Breast epithelium (tissue), 4 donors: ENCODE measurements around the gene GNAZ. TPM values are rescaled to one million over a fixed set of nuclear protein-coding genes. Genes with fewer than 3 reads are reported as not detected.

Experiments used
- DNase-seq, 2 donors: peaks; one replicate each; pipeline ENCODE4 v3.0.0-alpha.2; 2019; ENCODE audit warnings: low spot score in 2 of 2
- H3K27ac ChIP-seq, 2 donors: fragments of 200-600 bp; sonication (generic) in 1 of 2; one replicate each; pipeline ENCODE4 v1.5.1; 2016 to 2019; ENCODE audit warnings: mild to moderate bottlenecking in 1 of 2
- H3K27me3 ChIP-seq, 2 donors: fragments of 200-600 bp; sonication (generic) in 1 of 2; one replicate each; pipeline versions ENCODE4 v1.5.1 to v1.6.0; 2017 to 2019; ENCODE audit warnings: control low read depth in 1 of 2, mild to moderate bottlenecking in 1 of 2
- H3K36me3 ChIP-seq: fragments of 200-600 bp; one replicate; pipeline ENCODE4 v1.5.1; 2019
- H3K4me1 ChIP-seq, 2 donors: fragments of 200-600 bp; sonication (generic); one replicate each; pipeline ENCODE4 v1.5.1; 2016 to 2019; ENCODE audit warnings: control low read depth in 1 of 2
- H3K4me3 ChIP-seq, 3 donors: fragments of 200-600 bp; sonication (generic); 1 replicate in 2 of 3; 2 replicates in 1 of 3; pipeline ENCODE4 v1.5.1; 2016 to 2019; ENCODE audit warnings: mild to moderate bottlenecking in 3 of 3, moderate library complexity in 2 of 3
- H3K9me3 ChIP-seq, 2 donors: fragments of 200-600 bp; sonication (generic) in 1 of 2; one replicate each; pipeline ENCODE4 v1.5.1; 2016 to 2019; ENCODE audit warnings: control low read depth in 1 of 2
- CTCF ChIP-seq, 3 donors: fragments of 450-650 bp; IDR thresholded peaks; one replicate each; pipeline ENCODE4 v1.5.1; 2016 to 2017; ENCODE audit warnings: antibody characterized with exemption in 3 of 3, mild to moderate bottlenecking in 3 of 3, moderate library complexity in 3 of 3
- POLR2A ChIP-seq: fragments of 450-650 bp; IDR thresholded peaks from one replicate; pipeline ENCODE4 v1.6.1; 2016; ENCODE audit warnings: antibody characterized with exemption, mild to moderate bottlenecking, moderate library complexity
- POLR2AphosphoS5 ChIP-seq, 3 donors: sonication (generic); formaldehyde crosslinking; IDR thresholded peaks; one replicate each; pipeline ENCODE4 v1.6.1; 2017; ENCODE audit warnings: antibody characterized with exemption in 3 of 3
- intact Hi-C: fragments of 100-400 bp; cut with DNase I; formaldehyde crosslinking; loops from one replicate; pipeline ENCODE4 v1.15.1; 2023; ENCODE audit warnings: low total_unique reads
- total RNA-seq, 3 donors: library from RNA; depleted of rRNA; stranded (reverse); fragments of >200 nt; gene quantifications; one replicate each; pipeline ENCODE4 v1.1.0, GENCODE V29; 2016

The GNAZ gene
- total RNA-seq, 3 donors from 2014 or later: 5.0 to 15.7 (median 5.3) TPM

- intact Hi-C loops: no loop called here
- Histone ChIP-seq H3K27ac (no peak overlapping the region), H3K4me1 (no peaks in the 10 kb centered on the region), H3K36me3 (no peaks in the 10 kb centered on the region), H3K27me3 (no peaks in the 10 kb centered on the region), H3K4me3 (no peak overlapping the region), H3K9me3 (no peaks in the 10 kb centered on the region)
- TF ChIP-seq POLR2AphosphoS5 (IDR thresholded peaks at IDR 0.05) (no peak), CTCF (IDR thresholded peaks at IDR 0.05) (no peak), POLR2A (no peak)
- no peak for DNase-seq
Observed at GRCh38 chr22:23091760-23092159, 21.4 kb downstream of the GNAZ start.

GRCh38 chr22:23092217-23092955, 22.1 kb downstream of the GNAZ start:
- no peak for TF ChIP-seq POLR2A
- no peaks in the 10 kb centered on the region for H3K4me1 ChIP-seq
- no peaks in the 10 kb centered on the region for H3K27me3 ChIP-seq
- H3K36me3 ChIP-seq: no peaks in the 10 kb centered on the region
- H3K27ac ChIP-seq: no peak overlapping the region
- no peak overlapping the region for H3K4me3 ChIP-seq
- no peaks in the 10 kb centered on the region for H3K9me3 ChIP-seq
- DNase-seq: no peak
- intact Hi-C loops: no loop called here

- no peak overlapping the region for H3K4me3 ChIP-seq
- no peak overlapping the region for H3K27ac ChIP-seq
- intact Hi-C loops: no loop called here
- H3K4me1 ChIP-seq: peaks cover 1 to 5% of the 10 kb centered on the region in 2 donors
- H3K9me3 ChIP-seq: no peaks in the 10 kb centered on the region
- no peak for DNase-seq
- H3K27me3 ChIP-seq: no peaks in the 10 kb centered on the region
- TF ChIP-seq POLR2AphosphoS5 (IDR thresholded peaks at IDR 0.05) (no peak), CTCF (IDR thresholded peaks at IDR 0.05) (no peak), POLR2A (no peak)
- H3K36me3 ChIP-seq: no peaks in the 10 kb centered on the region
Observed at GRCh38 chr22:23093051-23093788, 22.9 kb downstream of the GNAZ start.

GRCh38 chr22:23094260-23094659, 23.9 kb downstream of the GNAZ start:
- TF ChIP-seq POLR2A (no peak), POLR2AphosphoS5 (IDR thresholded peaks at IDR 0.05) (no peak), CTCF (IDR thresholded peaks at IDR 0.05) (no peak)
- Histone ChIP-seq H3K4me3 (no peak overlapping the region), H3K36me3 (no peaks in the 10 kb centered on the region), H3K9me3 (no peaks in the 10 kb centered on the region), H3K27ac (no peak overlapping the region), H3K4me1 (peaks cover 4 to 10% of the 10 kb centered on the region in 2 donors), H3K27me3 (no peaks in the 10 kb centered on the region)
- intact Hi-C loops: no loop called here
- no peak for DNase-seq

GRCh38 chr22:23094695-23095681, 24.7 kb downstream of the GNAZ start:
- DNase-seq: no peak
- Histone ChIP-seq H3K4me1 (peaks cover 4 to 10% of the 10 kb centered on the region in 2 donors), H3K9me3 (no peaks in the 10 kb centered on the region), H3K4me3 (no peak overlapping the region), H3K27ac (no peak overlapping the region), H3K27me3 (no peaks in the 10 kb centered on the region), H3K36me3 (no peaks in the 10 kb centered on the region)
- intact Hi-C loops: no loop called here
- TF ChIP-seq POLR2A (no peak), POLR2AphosphoS5 (IDR thresholded peaks at IDR 0.05) (no peak), CTCF (IDR thresholded peaks at IDR 0.05) (no peak)
